HG02938 (cell line): Measurements from ENCODE around the gene CHRNA9.
"Not testable (repeated sequence)": the region's sequence is repeated elsewhere in the genome, so short reads cannot be mapped to it uniquely, and the experiment has no call there.

ENCODE experiments used
- ATAC-seq: cut with Tn5 transposase; IDR thresholded peaks from one replicate; pipeline ENCODE4 v1.9.1; 2021; ENCODE audit warnings: mild to moderate bottlenecking, moderate library complexity; ENCODE audit not compliant: unreplicated experiment

CHRNA9 gene

GRCh38 chr4:40334591-40335524 lies at the start of gene CHRNA9:
TSS of gene CHRNA9 (plus strand) at chr4:40335333. CDS start at chr4:40335468, 135 bp downstream.
- no peak for ATAC-seq

GRCh38 chr4:40285692-40286091 lies 49.4 kb upstream of the CHRNA9 start:
- no peak for ATAC-seq

- no peak for ATAC-seq
These were observed 46.6 kb upstream of the CHRNA9 start for GRCh38 chr4:40288566-40288965.

GRCh38 chr4:40289366-40290188 lies 45.6 kb upstream of the CHRNA9 start:
- ATAC-seq: no peak

GRCh38 chr4:40290611-40291186 lies 44.4 kb upstream of the CHRNA9 start:
- ATAC-seq: not testable (repeated sequence)

- no peak for ATAC-seq
These were observed 42.8 kb upstream of the CHRNA9 start for GRCh38 chr4:40292313-40292759.

- ATAC-seq: no peak
These were observed 40.8 kb upstream of the CHRNA9 start for GRCh38 chr4:40294339-40294738.

GRCh38 chr4:40295030-40295429 lies 40.1 kb upstream of the CHRNA9 start:
- not testable (repeated sequence) for ATAC-seq

GRCh38 chr4:40295572-40295971 lies 39.6 kb upstream of the CHRNA9 start:
- no peak for ATAC-seq

GRCh38 chr4:40299126-40299525 lies 36.0 kb upstream of the CHRNA9 start:
- ATAC-seq: no peak

GRCh38 chr4:40299811-40300292 lies 35.3 kb upstream of the CHRNA9 start:
- no peak for ATAC-seq

GRCh38 chr4:40300371-40301162 lies 34.6 kb upstream of the CHRNA9 start:
- no peak for ATAC-seq

- ATAC-seq: peak; percentile 74
These were observed 33.5 kb upstream of the CHRNA9 start for GRCh38 chr4:40301603-40302002.

- ATAC-seq: no peak
These were observed 31.4 kb upstream of the CHRNA9 start for GRCh38 chr4:40303751-40304150.

- peak; percentile 32 for ATAC-seq
These were observed 29.6 kb upstream of the CHRNA9 start for GRCh38 chr4:40305328-40306170.

- no peak for ATAC-seq
These were observed 28.9 kb upstream of the CHRNA9 start for GRCh38 chr4:40306226-40306625.

- ATAC-seq: no peak
These were observed 28.2 kb upstream of the CHRNA9 start for GRCh38 chr4:40306976-40307375.

GRCh38 chr4:40307627-40308497 lies 27.3 kb upstream of the CHRNA9 start:
- no peak for ATAC-seq
